GM19467 (cell line): ENCODE measurements around the gene PLK1.

Experiments used
- ATAC-seq: cut with Tn5 transposase; IDR thresholded peaks from one replicate; pipeline ENCODE4 v1.9.1; 2021; ENCODE audit warnings: mild to moderate bottlenecking, moderate library complexity; ENCODE audit not compliant: unreplicated experiment

PLK1 gene

DNA sequence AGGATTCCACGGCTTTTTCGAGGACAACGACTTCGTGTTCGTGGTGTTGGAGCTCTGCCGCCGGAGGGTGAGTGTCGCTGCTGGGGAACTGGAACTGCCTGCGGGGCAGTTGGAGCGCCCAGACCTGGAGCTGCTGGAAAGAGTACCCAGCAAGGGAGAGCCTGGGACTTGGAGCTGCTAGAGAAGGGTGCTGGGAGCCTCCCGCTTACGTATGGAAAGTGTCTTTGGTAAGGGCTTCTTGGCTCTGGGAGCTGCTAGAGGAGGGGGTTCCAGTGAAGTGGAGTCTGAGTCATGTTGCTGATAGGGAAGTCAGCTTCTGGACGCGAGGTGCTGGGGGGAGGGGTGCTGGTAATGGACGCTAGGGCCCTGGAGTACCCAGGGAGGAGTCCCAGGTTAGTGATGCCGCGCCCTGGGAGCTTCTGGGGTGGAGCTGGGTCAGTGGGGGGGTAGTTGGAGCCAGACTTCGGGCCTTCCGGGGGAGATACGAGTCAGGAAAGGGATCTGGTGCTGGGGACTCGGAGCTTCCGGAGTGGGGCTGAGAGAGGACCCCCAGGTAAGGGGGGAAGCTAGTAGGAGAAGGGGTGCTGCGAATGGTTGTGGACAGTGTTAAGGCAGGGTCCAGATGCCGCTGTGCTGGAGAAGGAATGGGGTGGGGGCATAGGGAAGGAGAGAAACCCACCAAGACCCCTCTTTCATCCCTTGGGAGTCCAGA is 741 bp downstream of the PLK1 start:
- no peak for ATAC-seq

- no peak for ATAC-seq
These were observed 1.3 kb downstream of the PLK1 start for GRCh38 chr16:23679986-23680336.

DNA sequence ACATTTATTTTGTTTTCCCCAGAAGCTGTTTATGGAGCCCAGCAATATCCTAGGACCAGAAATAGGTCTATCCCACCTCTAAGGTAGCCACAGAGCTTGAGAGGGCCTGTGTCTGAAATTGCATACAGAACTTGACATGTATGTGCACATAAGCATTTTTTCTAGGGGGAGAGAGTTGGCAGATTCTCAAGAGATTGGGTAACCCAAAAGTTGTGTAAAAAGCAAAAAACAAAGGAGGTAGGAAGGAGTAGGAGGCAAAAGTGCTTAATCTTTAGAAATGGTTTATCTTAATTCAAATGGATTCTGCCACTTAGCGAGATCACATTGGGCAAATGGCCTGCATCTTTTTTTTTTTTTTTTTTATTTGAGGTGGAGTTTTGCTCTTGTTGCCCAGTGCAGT is 3.5 kb downstream of the PLK1 start:
- no peak for ATAC-seq

DNA sequence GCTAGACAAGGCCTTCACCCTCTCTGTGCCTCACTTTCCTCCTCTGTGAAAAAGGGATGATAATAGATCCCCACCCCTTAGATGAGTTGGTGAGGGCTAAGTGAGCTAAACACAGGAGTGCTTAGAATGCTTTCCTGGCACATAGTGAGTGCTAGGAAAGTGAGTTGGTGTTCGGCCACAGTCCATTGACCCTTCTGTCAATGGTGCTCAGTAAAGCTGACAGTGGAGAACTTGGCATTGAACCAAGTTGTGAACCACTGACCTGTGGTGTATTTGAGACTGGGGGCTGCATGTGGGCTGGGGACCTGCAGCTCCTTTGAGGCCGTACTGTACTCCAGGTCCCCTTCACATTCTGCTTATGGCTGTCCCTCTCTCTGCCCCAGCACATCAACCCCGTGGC is 4.8 kb downstream of the PLK1 start:
- ATAC-seq: no peak

DNA sequence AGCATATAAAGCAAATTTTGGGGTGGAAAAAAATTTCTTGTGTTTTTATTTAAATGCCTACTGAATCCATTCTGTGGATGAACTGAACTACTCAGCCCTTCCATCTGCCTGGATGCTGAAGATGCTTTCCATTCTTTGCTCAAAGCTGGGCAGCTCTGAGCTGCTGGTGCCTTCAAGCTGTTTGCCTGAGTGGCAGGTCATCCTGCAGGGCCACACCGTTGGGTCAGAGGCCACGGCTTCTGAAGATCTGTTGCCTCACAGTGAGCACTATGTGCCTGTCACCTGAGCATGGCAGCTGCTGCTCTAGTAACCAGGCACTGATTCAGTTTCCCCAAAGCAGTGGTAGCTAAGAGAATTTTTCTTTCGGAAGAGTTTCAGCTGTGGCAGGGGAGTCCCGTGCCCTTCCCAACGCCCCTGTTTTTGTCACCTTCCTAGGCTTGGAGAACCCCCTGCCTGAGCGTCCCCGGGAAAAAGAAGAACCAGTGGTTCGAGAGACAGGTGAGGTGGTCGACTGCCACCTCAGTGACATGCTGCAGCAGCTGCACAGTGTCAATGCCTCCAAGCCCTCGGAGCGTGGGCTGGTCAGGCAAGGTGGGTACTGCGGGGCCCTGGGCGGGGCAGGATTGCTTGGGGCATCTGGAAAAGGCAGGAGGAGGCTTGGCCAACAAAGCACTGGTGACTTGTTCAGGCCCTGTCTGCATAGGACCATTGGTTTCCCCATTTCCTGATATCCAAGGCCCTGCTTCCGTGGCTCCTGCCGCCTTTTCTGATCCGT is 8.5 kb downstream of the PLK1 start:
- no peak for ATAC-seq

- ATAC-seq: no peak
These were observed 10.9 kb downstream of the PLK1 start for GRCh38 chr16:23689442-23690187.

DNA sequence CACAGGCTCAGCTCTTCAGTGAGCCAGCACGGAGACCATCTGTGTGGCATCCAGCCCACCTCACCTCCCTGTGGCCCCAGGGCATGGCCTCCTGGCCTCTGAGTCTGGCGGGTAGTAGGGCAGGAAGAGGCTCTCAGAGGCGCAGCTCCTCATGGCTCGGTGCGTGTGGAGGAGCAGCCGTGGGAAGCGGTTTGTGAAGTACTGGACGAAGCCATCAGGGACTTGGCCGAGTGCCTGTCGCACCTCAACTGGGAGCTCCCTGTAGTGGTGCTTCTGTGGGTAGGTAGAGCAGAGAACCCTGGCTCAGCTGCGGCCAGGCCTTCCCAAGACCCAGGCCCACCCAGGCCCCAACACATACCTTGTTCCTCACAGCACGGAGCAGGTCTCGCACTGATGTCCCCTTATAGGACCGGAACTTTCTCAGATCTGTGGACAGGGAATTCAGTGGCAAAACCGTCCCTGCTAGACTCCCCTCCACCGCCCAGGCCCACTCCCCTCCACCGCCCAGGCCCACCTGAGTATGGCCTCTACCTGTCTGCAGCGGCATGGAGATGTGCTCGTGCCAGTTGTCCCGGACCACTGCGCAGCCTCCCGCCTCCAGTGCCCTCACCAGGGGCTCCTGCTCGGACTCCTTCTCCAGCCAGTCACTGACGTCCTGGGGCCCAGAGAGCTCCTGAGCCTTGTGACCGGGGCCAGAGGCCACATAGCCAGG is 12.2 kb downstream of the PLK1 start:
- no peak for ATAC-seq

DNA sequence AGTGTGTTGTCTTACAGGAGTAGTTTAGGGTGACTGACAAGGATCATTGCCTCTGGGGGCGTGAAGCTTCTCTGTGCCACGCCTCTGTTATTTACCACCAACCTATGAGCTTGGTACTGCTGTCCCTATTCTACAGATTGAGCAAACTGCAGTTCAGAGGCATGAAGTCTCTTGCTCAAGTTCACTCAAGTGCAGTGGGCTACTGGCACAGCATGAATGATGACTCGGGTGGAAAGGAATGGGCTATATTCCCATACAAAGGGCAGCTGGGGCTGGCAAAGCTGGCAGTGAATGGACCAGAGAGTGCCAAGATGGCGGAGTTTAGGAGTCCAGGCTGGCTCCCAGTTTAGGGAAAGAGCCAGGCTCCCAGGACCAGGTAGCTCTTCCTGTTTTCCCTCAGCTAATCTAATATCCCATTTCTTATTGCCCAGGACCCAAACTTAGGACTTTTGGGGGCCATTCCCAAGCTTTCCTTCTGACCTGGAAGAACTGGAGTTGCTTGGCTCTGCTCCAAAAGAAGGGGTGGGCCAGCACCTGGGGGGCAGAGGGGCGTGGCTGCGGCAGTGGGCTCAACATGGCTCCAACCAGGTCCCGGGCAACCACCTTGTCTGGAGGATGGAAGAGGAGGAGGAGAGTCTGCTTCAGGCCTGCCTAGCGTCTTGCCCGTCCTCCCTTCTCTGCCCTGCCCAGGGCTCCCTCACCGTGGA is 12.9 kb downstream of the PLK1 start:
- no peak for ATAC-seq

DNA sequence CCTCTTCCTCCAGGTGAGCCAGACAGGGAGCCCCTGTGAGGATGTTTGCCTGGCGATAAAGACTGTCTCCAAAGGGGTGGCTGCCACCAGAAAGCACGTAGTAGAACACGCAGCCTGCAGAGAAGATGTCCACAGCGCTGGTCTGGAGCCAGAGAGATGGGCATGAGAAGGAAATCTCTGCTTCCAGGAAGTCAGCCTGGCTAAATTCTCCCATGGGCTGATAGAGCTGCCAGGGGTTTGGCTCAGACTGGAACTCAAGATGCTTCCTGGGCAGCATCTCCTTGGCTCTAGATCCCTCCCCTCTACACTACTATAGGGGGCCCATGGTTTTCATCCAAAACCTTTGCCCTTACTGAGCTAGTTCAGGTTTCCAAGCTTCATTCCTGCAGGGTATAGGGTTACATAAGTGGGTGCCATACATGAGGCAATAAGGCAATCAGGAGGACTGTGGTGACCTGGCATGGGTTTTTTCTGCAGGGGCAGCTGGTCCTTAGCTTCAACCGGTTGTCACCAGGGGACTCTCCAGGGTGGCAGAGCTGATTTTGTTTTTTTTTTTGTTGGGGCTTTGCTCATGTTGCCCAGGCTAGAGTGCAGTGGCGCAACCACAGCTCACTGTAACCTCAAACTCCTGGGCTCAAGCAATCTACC is 13.6 kb downstream of the PLK1 start:
- ATAC-seq: no peak

- ATAC-seq: no peak
These were observed 15.6 kb downstream of the PLK1 start for GRCh38 chr16:23694265-23694643.

- ATAC-seq: no peak
These were observed 16.1 kb downstream of the PLK1 start for GRCh38 chr16:23694644-23695373.

- ATAC-seq: no peak
These were observed 17.1 kb downstream of the PLK1 start for GRCh38 chr16:23695756-23696155.

GRCh38 chr16:23699100-23699499 is 20.4 kb downstream of the PLK1 start:
- ATAC-seq: no peak

- no peak for ATAC-seq
These were observed 21.4 kb downstream of the PLK1 start for GRCh38 chr16:23700093-23700492.

DNA sequence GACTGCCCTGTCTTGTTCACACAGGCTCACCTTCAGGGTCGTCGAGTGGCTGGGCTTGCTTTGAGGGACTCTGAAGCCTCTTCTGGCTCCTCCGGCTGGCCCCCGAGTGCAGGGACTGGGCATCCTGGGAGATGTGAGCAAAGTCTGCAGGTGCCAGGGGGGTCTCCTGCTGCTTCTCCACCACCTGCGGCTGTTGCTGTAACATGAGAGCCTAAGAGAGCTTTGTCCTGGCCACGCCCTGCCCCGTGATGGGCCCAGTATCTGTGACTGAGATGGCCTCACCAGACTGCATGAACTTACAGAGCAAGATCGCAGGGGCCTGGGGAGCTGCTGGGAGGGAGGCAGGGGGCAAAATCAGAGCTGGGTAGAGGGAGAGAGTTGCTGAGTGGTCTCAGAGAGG is 21.8 kb downstream of the PLK1 start:
- ATAC-seq: no peak

GRCh38 chr16:23701045-23701444 is 22.4 kb downstream of the PLK1 start:
- no peak for ATAC-seq

GRCh38 chr16:23702951-23703350 is 24.3 kb downstream of the PLK1 start:
- no peak for ATAC-seq

DNA sequence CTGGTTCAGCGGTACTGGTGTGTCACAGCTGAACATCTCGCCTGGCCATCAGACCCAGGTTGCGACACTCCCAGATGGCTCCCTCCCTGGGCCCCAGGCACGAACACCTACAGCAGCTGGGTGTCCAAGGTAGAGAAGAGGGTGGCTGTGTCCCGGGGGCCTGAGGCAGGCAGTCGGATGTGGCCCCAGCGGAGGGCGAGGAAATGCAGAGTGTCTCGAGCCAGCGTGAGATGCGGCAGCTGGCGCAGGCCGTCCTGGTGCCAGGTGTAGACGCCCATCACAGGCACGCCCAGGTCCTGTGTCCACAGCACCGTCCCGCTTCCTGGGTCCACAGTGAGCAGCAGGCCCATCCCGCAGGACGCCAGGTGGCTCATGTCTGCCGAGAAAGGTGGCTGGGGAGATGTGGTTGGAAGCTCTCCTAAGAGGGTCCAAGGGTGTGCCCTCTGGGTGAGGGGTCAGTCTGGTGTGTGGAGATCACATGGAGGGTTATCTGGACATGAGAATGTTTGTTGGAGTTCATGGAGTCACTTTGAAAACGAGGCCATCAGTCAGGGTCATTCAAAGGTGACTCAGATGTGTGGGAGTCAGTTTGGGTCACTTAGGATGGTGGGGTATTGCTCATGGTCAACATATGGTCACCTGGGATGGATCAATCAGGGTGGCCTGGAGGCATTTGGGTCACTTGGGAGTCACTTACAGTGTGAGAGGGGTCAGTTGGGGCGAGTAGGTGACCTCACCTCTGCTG is 26.3 kb downstream of the PLK1 start:
- ATAC-seq: no peak

DNA sequence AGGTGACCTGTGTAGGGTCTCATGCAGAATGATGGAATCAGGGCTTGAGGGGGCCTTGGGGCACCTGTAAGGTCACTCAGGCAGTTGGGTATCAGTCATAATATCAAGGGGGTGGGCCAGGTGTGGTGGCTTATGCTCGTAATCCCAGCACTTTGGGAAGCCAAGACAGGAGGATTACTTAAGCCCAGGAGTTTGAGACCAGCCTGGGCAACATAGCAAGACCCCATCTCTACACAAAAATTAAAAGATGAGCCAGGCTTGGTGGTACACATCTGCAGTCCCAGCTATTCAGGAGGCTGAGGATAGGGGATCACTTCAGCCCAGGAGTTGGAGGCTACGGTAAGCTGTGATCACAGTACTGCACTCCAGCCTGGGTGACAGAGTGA is 26.8 kb downstream of the PLK1 start:
- ATAC-seq: no peak
